ENCODE data around the gene CSF1R.

DNA sequence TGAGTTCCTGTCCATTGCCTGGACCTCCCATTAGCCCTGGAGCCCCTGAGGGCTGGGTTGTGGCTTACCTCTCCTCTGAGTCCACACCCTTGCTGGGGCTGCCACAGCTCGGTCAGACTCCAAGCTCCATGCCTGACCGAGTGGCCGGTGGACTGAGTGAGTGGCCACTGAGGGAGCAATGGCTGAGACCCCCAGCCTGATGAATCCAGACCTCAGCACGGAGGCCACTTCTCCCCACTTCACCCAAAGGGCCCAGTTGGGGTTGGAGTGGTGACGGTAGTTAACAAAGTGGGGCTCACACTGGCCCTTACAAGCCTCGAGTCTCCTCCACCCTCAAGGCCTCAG lies 40.5 kb upstream of the CSF1R start:
- TF ChIP-seq, protein P1, sequence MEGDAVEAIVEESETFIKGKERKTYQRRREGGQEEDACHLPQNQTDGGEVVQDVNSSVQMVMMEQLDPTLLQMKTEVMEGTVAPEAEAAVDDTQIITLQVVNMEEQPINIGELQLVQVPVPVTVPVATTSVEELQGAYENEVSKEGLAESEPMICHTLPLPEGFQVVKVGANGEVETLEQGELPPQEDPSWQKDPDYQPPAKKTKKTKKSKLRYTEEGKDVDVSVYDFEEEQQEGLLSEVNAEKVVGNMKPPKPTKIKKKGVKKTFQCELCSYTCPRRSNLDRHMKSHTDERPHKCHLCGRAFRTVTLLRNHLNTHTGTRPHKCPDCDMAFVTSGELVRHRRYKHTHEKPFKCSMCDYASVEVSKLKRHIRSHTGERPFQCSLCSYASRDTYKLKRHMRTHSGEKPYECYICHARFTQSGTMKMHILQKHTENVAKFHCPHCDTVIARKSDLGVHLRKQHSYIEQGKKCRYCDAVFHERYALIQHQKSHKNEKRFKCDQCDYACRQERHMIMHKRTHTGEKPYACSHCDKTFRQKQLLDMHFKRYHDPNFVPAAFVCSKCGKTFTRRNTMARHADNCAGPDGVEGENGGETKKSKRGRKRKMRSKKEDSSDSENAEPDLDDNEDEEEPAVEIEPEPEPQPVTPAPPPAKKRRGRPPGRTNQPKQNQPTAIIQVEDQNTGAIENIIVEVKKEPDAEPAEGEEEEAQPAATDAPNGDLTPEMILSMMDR (optimal IDR thresholded peaks at IDR 0.05 in 1 of 3, IDR thresholded peaks at IDR 0.05 in 1 of 3, conservative IDR thresholded peaks at IDR 0.05 in 1 of 3; ENCODE audit: extremely low read depth in 1 of 3, insufficient read depth in 2 of 3, low read length in 3 of 3): no peak
- TF ChIP-seq EZH2 (IDR thresholded peaks at IDR 0.05; ENCODE audit: low read length): no peak
